C4-2B (cell line): Measurements from ENCODE around the gene TMEM229A.

Experiments used
- CTCF ChIP-seq: fragments of 450-650 bp; conservative IDR thresholded peaks from 2 replicates; pipeline ENCODE4 v1.5.1; 2017; ENCODE audit warnings: mild to moderate bottlenecking
- ZFX ChIP-seq: fragments of 450-650 bp; IDR thresholded peaks from 2 replicates; pipeline ENCODE4 v1.6.1; 2017

- no peak for TF ChIP-seq CTCF
- TF ChIP-seq ZFX: no peak
These were observed 23.5 kb downstream of the TMEM229A start for GRCh38 chr7:124009321-124009720.
